ENCODE results near the gene TARS2.

Gene TARS2, protein sequence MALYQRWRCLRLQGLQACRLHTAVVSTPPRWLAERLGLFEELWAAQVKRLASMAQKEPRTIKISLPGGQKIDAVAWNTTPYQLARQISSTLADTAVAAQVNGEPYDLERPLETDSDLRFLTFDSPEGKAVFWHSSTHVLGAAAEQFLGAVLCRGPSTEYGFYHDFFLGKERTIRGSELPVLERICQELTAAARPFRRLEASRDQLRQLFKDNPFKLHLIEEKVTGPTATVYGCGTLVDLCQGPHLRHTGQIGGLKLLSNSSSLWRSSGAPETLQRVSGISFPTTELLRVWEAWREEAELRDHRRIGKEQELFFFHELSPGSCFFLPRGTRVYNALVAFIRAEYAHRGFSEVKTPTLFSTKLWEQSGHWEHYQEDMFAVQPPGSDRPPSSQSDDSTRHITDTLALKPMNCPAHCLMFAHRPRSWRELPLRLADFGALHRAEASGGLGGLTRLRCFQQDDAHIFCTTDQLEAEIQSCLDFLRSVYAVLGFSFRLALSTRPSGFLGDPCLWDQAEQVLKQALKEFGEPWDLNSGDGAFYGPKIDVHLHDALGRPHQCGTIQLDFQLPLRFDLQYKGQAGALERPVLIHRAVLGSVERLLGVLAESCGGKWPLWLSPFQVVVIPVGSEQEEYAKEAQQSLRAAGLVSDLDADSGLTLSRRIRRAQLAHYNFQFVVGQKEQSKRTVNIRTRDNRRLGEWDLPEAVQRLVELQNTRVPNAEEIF

DNA sequence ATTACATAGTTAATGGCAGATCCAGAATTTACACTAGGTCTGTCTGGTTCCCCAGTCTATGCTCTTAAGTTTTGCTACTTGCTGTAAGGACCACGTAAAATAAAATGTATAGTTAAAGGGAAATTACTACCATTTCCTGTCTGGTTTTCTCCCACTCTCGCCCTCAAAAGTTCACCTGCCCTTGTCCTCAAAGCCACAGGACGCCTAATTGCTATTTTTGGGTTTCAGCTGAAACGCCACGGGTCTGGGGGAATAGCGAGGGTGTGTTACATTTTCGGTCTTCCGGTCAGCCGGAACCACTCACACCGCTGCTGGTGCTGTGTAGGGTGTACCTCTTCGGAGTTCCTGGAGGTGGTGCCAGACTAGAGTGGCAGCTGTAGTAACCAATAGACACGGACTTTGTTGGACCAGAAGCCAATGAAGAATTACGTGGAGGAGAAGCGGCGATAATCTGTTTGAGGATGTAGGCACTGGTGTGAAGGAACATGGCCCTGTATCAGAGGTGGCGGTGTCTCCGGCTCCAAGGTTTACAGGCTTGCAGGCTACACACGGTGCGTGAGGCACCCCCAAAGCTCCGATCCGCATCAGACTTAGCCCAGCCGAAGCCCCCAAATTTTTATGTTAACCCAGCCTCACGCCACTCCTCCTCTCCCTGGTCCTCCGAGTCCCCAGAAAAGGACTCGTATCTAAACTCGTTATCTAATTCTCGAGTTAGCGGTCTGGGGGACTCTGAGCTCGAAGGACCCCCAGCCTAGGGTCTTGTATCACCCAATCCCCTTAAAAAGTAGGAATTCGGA lies at the start of gene TARS2:
Gene TARS2, plus strand, starts transcription at position 454 of the 797 bp plus-strand sequence. Its CDS starts 32 bp downstream, at position 486.
- peak; percentile 75 to 87 for DNase-seq (ENCODE audit: low read depth in 1 of 2, low spot score in 1 of 2)

DNA sequence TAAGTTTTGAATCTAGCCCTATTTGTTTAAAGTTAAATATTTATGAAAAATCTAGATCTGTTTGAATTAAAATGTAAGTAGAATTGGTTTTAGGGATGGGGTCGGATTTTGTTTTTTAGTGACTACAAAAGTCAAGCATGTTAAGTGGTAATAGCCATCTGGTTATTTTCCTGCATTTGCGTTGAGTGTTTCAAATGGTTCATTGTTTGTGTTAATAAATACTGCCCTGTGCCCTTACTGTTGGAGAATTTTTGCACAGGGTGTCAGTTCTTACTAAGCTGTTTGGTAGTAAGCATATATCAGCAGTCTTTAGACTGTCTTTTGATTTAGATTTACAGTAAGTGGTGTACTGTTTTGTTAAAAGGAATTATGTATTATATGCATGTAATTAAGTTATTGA lies 46.1 kb upstream of the TARS2 start:
- no peak for DNase-seq (ENCODE audit: low read depth in 1 of 2, low spot score in 1 of 2)

DNA sequence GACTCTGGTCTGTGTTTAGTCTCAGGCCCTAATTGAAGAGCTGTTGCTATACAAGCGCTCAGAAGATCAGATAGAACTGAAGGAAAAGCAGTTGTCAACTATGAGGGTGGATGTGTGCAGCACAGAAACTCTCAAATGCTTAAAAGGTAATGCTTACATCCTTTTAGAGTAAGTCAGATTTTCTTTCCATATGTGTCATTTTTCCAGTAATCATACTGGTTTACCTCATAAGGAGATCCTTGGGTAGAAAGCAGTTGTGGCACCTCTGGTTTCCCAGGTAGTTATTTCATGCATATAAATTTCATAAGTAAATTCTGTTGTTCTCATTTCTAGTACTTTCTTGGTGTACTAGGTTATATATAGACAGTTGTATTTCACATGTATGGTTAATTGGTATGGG lies 43.0 kb upstream of the TARS2 start:
- DNase-seq (ENCODE audit: low read depth in 1 of 2, low spot score in 1 of 2): no peak

DNA sequence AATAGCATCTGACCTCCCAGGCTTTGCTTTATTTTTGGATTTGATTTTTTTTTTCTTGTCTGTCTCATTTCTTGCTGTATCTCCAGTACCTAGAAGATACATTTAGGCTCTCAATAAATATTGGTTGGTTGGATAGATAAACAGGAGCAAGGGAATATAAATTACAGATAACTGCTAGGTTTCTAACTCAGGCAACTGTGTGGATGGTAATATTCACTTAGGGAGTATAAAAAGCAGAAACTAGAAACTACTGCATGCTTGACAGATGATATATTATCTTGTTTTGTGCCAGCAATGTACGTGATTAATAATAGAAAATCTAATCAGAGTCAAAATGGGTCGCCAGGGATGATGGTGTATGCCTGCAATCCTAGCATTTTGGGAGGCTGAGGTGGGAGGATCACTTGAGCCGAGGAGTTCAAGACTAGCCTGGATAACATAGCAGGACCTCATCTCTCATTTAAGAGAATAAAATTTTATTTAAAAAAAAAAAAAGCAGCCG lies 31.0 kb upstream of the TARS2 start:
- no peak for DNase-seq (ENCODE audit: low read depth in 1 of 2, low spot score in 1 of 2)

DNA sequence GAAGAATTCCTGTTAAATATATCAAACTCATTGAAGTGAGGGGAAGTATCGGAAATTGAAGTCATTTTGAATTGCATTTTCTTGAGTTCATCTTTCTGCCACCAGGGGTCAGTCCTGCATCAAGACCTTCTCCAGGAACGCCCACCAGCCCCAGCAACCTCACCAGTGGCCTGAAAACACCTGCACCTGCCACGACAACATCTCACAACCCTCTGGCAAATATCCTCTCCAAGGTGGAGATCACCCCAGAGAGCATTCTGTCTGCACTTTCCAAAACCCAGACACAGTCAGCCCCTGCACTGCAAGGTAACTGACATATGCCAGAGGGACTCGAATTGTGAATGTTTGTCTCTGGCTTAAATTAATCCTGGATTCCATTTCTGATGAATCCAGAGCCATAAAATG lies 22.8 kb upstream of the TARS2 start:
- peak; percentile 32 to 47 for DNase-seq (ENCODE audit: low read depth in 1 of 2, low spot score in 1 of 2)

DNA sequence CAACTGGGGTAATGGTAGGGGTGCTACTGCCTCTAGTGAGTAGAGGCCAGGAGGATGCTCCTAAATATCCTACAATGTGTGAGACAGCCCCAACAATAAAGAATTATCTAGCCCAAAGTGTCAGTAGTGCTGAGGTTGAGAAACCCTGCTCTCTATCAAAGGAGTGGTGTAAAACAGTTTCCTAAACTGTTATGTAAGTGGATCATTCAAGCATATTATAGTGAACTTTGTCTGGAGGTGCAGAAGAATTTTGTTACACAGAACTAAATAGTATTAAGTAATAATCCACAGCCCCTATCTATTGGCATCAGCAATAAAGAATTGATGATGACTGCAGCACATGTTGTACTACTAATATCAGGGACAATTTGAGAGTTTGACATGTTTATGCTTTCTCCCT lies 20.3 kb upstream of the TARS2 start:
- no peak for DNase-seq (ENCODE audit: low read depth in 1 of 2, low spot score in 1 of 2)

DNA sequence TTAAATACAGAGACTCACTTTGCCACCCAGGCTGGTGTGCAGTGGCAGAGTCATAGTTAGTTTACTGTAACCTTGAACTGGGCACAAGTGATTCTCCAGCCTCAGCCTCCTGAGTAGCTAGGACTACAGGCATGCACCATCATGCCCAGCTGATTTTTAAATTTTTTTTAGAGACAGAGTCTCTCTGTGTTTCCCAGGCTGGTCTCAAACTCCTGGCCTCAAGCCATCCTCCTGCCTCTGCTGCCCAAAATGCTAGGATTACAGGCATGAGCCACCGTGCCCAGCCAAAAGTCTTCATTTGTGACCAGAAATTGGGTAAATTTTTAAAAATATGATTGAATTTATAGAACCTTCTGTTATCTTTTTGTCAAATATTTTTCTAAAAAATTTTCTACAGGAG lies 17.9 kb upstream of the TARS2 start:
- DNase-seq (ENCODE audit: low read depth in 1 of 2, low spot score in 1 of 2): no peak

DNA sequence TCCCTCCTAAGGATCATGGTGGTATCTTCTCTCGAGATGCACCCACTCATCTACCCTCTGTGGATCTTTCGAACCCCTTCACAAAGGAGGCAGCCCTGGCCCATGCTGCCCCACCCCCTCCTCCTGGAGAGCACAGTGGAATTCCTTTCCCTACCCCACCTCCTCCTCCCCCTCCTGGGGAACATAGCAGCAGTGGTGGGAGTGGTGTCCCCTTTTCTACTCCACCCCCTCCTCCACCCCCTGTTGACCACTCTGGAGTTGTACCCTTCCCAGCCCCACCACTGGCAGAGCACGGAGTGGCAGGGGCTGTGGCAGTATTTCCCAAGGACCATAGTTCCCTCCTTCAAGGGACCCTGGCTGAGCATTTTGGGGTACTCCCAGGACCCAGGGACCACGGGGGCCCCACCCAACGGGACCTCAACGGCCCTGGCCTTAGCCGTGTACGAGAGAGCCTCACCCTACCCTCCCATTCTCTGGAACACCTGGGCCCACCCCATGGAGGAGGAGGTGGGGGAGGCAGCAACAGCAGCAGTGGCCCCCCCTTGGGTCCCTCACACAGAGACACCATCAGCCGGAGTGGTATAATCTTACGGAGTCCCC lies 14.5 kb upstream of the TARS2 start:
- no peak for DNase-seq (ENCODE audit: low read depth in 1 of 2, low spot score in 1 of 2)

DNA sequence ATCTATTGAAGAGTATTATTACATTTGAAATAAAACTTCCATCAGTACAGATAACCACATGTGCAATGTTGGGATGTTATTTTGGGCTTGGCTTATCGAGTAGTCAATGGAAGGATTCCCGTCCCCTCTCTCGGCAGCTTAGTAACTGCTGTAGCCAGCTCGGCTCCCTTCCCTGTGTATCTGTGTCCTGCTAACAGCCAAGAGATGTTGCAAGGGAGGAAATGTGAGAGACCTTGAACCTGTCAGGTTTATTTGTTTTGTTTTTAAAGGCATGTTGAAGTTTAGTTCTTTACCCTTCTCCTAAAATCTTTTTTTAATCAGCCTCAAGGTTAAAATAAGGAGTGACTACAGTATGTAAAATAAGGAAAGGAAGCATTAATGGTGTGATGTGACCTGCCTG lies 13.6 kb upstream of the TARS2 start:
- DNase-seq (ENCODE audit: low read depth in 1 of 2, low spot score in 1 of 2): no peak

DNA sequence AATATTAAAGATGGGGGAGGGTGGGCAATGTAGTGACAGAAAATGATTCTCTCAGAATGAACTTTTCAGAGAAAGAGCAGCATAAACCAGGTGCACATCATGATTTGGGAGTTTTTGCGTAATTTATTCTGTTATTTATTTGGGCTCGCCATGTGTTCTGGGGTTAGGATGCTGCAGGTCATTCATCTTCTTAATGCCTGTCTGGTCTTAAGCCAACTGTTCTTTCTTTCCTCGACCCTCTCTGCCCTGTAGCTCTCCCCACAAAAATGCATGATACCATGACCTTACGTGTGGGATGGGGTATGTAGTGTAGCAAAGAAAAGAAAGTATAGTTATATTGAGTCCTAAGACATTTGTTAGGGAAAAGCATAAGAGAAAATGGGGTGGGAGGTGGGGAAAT lies 12.3 kb upstream of the TARS2 start:
- no peak for DNase-seq (ENCODE audit: low read depth in 1 of 2, low spot score in 1 of 2)

DNA sequence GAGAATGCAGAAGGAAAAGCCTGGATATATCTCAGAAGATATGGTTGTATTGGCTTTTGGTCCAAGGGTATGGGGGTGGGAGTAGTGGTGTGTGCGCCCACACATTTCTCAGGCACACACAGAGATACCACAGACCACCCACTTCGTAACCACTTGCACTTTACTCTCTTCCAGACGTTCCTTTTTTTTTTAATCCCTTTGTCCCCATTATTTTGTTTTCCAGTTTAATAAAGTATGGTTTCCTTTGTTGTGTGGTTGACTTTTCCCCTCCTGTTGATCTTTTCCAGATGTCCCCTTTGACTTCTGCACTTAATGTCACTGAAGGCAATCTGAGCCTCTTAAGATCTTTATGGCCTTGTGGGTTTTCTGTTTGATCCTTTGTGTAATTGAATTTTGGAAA lies 10.5 kb upstream of the TARS2 start:
- no peak for DNase-seq (ENCODE audit: low read depth in 1 of 2, low spot score in 1 of 2)

DNA sequence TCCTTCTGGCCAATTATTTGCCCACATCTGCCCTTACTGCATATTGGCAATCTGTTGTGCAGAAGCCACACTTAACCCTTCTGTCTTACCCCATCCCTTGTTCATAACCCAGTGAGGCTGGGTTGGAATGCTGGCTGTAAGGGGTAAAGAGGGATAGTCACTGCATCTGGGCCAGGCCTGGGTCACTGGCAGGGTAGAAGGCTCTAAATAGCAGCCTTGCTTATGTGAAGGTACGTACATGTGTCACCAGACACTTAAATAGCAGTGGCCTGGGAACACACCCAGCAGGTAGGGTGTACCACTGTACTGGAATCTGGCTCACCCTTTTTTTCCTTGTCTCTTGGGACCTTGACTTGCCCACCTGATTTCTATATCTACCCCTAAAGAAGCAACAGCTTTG lies 9.9 kb upstream of the TARS2 start:
- no peak for DNase-seq (ENCODE audit: low read depth in 1 of 2, low spot score in 1 of 2)

DNA sequence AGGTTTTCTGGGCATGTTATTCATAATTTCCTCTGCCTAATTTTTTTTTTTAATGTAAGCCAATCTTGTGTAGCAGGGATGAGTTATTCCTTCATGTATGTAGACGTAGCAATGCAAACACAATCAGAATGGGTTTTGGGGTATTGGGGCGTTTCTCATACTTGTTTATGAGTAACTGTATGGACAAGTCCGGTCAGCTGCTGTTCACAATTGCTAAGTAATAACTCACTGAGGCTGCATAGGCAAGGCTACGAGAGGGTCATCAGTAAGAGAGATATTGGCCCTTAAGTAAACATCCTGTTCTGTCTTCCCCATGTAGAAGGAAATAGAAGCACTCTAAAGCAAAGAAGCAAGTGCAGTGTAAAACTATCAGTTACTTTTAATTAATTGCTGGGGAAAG lies 9.5 kb upstream of the TARS2 start:
- DNase-seq (ENCODE audit: low read depth in 1 of 2, low spot score in 1 of 2): no peak

DNA sequence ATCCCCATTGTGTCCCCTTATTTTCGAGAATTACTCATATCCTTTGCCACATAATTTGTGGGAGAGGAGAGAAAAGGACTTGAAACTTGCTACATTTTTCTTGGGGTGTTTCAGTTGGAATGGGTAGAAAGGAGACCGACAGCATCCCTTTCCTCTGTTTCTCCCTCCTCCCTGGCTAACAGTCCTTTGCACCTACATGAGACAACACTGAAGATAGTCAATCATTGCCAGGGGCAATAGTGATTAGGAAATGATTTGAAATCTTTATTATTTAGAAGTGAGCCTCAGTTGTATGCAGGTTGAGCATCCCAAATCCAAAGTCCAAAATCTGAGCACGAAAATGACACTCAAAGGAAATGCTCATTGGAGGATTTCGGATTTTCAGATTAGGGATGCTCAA lies 7.8 kb upstream of the TARS2 start:
- DNase-seq (ENCODE audit: low read depth in 1 of 2, low spot score in 1 of 2): no peak

DNA sequence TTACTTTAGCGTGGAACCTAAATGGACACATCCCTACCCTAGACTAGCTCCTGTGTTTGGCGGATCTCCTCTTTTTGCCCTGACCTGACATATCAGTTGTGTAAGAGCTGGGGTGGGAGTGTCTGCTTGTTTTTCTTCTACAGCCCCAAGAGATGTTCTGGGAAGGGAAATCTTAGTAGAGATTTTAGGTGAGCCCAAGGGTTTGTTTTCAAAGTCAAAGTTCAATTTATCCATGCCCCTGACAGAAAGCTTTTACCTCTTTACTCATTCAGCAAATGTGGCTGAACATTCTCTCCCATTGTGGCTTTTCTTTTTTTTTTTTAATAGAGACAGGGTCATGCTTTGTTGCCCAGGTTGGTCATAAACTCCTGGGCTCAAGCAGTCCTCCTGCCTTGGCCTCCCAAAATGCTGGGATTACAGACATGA lies 7.3 kb upstream of the TARS2 start:
- no peak for DNase-seq (ENCODE audit: low read depth in 1 of 2, low spot score in 1 of 2)

DNA sequence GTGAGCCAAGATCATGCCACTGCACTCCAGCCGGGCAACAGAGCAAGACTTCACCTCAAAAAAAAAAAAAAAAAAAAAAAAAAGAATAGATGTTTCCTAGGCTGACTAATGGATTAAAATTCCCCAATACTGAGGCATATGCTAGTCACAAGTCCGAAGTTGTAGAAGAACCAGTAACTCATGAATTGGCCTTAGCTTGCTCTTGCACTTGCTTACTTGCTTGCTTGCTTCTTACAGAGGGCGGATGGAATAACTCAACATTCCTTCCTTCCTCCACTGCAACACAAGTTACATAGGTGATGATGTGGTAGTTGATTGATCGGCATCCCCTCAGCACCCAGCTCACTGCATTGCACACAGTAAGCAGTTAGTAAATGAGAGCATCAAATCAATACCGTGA lies 2.8 kb upstream of the TARS2 start:
- DNase-seq (ENCODE audit: low read depth in 1 of 2, low spot score in 1 of 2): no peak

DNA sequence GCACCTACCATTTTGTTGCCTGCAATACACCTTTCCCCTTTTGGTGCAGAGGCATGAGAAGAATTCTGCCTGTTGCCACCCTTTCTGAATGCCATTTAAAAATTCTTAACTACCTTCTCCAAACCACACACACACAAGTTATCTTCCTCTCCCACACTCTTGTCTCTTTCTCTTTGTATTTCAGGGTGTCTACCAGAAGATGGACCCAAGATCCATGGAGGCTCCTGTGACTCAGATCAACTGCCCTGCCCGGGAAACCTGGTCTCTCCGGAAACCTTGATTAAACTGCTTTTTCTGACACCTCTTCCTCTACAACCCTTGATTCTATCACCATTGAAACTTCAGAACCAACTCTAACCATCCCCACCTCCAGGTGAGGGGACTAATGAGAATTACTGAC lies 2.4 kb upstream of the TARS2 start:
- no peak for DNase-seq (ENCODE audit: low read depth in 1 of 2, low spot score in 1 of 2)

DNA sequence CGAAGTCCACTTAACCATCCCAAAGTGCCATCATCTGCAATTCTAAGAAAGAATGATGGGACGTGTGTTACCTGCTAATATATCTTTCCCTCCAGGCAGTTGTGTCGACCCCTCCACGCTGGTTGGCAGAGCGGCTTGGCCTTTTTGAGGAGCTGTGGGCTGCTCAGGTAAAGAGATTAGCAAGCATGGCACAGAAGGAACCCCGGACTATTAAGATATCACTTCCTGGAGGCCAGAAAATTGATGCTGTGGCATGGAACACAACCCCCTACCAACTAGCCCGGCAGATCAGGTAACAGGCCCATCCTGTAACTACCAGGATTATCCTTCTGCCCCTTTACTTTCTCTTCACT lies 520 bp downstream of the TARS2 start:
- no peak for DNase-seq (ENCODE audit: low read depth in 1 of 2, low spot score in 1 of 2)

DNA sequence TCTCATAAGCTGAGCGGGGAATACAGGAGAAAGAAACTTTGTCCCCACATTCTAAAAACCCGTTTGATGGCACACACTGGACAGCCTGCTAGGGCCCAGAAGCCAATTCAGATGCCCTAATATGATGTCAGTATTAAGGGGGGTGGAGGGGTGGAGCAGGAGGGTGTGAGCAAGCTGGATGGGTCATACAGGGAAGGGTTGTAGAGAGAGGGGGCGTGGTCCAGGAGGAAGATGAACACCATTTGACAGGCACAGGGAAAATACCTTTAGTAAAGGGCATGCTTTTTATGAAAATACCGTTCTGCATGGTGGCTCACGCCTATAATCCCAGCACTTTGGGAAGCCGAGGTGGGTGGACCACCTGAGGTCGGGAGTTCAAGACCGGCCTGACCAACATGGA lies 6.0 kb downstream of the TARS2 start:
- DNase-seq (ENCODE audit: low read depth in 1 of 2, low spot score in 1 of 2): no peak

DNA sequence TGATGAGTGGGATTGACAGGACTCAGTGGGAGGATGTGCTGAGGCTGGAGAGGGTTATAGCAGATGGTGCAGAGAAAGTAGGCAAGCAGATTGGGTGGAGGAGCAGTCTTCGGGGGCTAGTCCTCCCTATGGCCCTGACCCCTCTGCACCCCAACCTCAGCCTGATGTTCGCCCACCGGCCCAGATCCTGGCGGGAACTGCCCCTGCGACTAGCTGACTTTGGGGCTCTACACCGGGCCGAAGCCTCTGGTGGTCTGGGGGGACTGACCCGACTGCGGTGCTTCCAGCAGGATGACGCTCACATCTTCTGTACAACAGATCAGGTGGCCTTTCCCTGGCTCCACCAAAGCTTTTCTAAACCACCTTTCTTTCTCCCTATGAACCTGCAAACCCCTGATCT lies 11.1 kb downstream of the TARS2 start:
- no peak for DNase-seq (ENCODE audit: low read depth in 1 of 2, low spot score in 1 of 2)

DNA sequence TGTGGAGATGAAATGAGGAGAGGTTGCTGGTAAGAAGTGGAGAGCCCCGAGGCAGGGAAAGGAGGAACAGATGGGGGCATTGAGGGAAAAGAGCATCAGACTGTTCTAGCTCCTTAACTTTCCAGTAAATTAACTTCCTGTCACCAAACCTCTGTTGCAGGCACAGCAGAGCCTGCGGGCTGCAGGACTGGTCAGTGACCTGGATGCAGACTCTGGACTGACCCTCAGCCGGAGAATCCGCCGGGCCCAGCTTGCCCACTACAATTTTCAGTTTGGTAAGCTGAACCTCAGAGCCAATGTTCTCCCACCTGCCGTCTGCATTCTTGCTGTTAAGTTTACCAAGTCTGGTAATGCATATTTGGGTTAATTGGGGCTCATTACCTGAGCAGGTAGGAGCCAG lies 18.2 kb downstream of the TARS2 start:
- no peak for DNase-seq (ENCODE audit: low read depth in 1 of 2, low spot score in 1 of 2)

Measured in activated T-helper 1 cell treated with anti-CD3 and anti-CD28 coated beads, Interleukin-2, amount 50 U/mL, for 16 hours (primary cell).